GM21717 (cell line): ENCODE data around the gene PNPLA2.

Experiments
- ATAC-seq: cut with Tn5 transposase; IDR thresholded peaks from one replicate; pipeline ENCODE4 v1.9.1; 2021; ENCODE audit warnings: mild to moderate bottlenecking, moderate library complexity; ENCODE audit not compliant: unreplicated experiment

Gene PNPLA2

GRCh38 chr11:855796-856195 lies 37.1 kb downstream of the PNPLA2 start:
- ATAC-seq: no peak

DNA sequence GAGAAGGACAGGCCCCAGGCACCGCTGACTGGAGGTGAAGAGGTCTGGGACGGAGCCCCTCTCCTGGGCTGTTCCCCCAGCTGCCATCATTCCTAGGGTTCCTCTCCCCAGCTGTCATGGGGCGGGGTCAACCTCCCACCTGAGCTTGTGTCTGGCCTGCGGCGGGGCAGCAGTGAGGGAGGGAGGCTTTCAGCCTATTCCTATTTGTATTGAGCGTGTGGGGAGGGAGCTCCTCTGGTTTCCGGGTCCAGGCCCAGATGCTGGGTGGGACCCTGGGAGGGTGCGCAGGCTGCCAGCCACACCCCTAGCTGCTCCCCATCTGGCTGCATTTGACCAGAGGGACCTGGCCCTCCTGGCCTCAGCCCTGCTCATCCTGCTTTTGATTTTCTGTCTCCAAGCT lies 37.7 kb downstream of the PNPLA2 start:
- ATAC-seq: no peak

DNA sequence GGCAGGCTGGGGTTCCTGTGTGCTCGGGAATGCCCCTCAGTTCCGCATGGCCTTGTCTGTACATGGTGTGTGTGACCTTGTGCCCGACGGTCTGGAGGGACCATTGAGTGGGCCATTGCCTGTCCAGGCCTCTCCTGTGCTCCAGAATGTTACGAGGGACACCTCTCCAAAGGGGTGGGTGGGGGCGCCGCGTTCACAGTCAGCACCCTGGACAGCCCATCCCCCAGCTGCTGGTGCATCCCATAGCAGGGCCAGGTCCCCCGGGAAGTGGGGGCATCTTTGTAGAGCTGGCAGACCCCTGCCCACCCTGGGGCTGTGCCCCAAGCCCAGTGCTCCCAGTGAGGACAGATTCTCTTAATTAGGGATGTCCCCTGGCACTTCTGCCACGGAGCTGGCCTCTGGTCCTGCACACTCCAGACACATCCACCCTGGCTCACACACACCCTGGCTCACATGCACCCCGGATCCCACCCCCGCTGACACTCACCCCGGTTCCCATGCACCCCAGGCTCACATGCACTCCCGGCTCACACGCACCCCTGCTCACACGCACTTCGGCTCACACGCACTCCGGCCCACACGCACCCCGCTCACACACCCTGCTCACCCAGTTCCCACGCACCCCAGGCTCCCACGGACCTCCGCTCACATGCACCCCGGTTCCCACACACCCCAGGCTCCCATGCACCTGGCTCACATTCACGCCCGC lies 39.5 kb downstream of the PNPLA2 start:
- ATAC-seq: no peak

GRCh38 chr11:858762-859339 lies 40.1 kb downstream of the PNPLA2 start:
- no peak for ATAC-seq

- ATAC-seq: no peak
Measured at GRCh38 chr11:859394-860131, 40.8 kb downstream of the PNPLA2 start.

DNA sequence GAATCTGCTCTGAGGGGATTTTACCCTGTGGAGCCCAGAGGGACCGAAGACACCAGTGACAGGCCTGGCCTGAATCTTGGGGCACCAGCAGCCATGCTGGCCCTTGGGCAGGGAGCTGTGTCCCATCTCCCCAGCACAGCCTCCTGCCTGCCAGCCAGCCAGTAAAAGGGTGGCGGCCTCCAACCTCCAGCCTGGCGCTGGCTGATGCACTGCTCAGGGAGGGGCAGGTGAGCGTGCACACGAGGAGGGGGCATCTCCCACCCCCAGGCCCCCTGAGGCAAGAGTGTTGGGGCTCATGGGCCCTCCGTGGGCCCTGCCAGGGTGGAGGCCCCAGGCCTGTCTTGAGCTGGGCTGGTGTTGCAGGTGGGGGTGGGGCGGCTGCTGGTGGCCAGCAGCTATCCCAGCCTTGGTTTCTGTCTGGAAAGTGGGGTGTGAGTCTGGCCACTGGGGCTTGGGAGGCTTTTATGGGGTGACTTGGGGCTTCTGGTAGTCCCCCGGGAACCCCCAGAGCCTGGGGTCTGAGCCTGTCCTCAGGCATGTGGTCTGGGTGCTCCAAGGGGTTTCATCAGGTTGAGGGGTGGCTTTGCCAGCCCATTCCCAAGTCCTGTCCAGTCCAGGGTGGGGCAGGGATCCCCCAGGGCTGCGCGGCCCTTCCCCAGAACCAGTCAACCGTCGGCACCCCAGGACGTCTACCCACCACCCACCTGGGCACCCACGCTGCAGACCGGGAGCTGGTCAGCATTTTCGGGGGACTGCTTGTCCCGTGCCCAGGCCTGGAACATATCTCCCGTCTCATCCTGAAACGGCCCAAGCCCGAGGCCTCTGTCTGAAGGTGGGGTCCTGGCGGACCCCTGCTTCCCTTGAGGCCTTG lies 41.8 kb downstream of the PNPLA2 start:
- no peak for ATAC-seq

- no peak for ATAC-seq
Measured at GRCh38 chr11:861105-861479, 42.4 kb downstream of the PNPLA2 start.

GRCh38 chr11:862081-862661 lies 43.5 kb downstream of the PNPLA2 start:
- ATAC-seq: no peak

GRCh38 chr11:862696-863022 lies 43.9 kb downstream of the PNPLA2 start:
- no peak for ATAC-seq

DNA sequence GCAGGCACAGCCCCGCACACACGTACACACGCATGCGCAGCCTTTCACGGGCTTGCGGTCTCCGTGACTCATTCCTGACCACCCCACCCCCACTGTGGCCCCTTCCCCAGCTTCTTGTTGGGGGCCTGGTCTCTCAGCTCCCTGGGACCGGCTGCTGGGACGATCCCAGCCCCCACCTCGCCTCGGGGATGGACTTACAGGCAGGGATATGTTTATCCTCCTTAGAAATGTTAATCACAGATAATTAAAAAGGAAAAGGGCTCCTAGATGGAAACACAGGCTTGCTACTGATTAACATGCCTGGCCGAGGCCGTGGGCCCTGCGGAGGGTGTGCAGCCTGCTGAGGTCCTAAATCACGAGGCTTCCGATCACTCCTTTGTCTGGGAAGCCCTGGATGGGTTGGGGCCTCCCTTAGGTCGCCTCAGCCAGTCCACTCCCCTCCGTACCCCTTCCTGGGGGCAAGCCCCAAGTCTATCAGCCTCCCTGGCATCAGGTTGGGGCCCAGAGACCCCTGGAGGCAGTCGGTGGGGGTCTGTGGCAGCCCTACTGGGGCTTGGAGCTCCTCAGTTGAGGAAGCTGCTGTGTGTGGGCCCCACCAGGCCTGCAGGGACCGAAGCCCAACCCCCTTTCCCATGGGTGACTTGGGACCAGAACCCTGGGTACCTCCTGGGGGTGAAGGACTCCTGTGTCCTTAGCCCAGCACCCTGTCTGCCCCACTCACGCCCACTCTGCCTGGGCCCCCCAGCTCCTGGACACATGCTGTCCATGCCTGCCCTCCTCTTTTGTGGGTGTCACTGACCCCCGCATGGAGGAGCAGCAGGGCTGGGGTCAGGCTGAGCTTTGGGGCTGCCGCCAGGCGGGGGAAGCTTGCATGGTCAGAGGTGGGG lies 44.6 kb downstream of the PNPLA2 start:
- ATAC-seq: no peak

- no peak for ATAC-seq
Measured at GRCh38 chr11:863910-864827, 45.5 kb downstream of the PNPLA2 start.

GRCh38 chr11:864898-865297 lies 46.2 kb downstream of the PNPLA2 start:
- ATAC-seq: no peak

DNA sequence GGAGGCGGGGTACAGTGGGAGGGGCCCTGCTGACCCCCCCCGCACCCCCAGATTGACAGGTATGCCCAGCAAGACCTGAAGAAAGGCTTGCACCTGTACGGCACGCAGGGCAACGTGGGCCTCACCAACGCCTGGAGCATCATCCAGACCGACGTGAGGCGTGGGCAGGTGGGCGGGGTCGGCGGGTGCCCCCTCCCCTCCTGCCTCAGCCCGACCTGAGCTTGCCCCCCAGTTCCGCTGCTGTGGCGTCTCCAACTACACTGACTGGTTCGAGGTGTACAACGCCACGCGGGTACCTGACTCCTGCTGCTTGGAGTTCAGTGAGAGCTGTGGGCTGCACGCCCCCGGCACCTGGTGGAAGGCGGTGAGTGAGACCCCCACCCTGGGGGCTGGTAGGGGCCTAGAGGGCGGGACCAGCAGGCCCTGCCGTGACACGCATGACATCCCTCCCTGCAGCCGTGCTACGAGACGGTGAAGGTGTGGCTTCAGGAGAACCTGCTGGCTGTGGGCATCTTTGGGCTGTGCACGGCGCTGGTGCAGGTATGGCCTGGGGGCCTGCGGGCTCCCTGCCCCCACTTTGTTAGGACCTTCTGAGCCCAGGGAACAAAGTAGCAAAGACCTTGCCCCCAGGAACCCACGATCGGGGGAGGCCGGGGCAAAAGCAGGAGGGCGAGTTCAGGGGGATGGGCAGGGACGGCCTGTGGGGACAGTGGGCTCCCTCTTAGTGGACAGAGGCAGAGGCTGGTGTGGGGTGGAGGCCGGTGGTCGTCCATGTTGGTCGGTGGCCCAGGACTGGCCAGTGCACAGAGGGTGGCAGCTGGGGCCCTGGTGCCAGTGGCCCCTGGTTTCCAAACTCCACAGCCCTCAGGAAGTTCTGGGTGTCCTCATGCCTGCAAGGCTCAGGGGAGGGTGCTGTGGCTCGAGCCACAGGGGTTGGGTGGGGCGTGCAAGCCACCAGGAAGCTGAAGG lies 47.0 kb downstream of the PNPLA2 start:
- ATAC-seq: no peak

DNA sequence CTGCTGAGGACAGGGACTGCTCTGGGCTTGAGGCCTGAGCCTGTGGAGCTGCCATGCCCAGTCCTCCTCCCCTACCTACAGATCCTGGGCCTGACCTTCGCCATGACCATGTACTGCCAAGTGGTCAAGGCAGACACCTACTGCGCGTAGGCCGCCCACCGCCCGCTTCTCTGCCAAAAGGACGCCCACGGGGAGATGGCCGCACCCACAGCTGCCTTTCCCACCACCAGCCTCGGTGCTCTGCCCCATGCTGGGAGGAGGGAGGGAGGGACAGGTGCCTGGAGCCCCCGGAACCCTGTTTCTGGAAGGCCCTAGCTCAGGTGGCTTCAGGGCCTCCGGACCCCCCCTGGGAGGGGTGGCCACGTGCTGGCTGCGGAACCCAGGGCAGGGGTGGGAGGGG lies 47.8 kb downstream of the PNPLA2 start:
- no peak for ATAC-seq

GRCh38 chr11:867856-868358 lies 49.2 kb downstream of the PNPLA2 start:
- ATAC-seq: no peak

GRCh38 chr11:868394-868793 lies 49.7 kb downstream of the PNPLA2 start:
- no peak for ATAC-seq

GRCh38 chr11:868802-869201 lies 50.1 kb downstream of the PNPLA2 start:
- no peak for ATAC-seq
